Left hindlimb (tissue), 1 donor: ENCODE data around the gene CEP170B.
"Not testable (repeated sequence)": the region's sequence is repeated elsewhere in the genome, so short reads cannot be mapped to it uniquely, and the experiment has no call there.

ENCODE experiments used
- DNase-seq: peaks from one replicate; pipeline ENCODE4 v3.0.0-alpha.2; 2018

The CEP170B gene

GRCh38 chr14:104879983-104880565 lies 15.0 kb downstream of the CEP170B start:
- peak; percentile 29 for DNase-seq

- peak; percentile 14 for DNase-seq
Observed at GRCh38 chr14:104880584-104881210, 15.6 kb downstream of the CEP170B start.

DNA sequence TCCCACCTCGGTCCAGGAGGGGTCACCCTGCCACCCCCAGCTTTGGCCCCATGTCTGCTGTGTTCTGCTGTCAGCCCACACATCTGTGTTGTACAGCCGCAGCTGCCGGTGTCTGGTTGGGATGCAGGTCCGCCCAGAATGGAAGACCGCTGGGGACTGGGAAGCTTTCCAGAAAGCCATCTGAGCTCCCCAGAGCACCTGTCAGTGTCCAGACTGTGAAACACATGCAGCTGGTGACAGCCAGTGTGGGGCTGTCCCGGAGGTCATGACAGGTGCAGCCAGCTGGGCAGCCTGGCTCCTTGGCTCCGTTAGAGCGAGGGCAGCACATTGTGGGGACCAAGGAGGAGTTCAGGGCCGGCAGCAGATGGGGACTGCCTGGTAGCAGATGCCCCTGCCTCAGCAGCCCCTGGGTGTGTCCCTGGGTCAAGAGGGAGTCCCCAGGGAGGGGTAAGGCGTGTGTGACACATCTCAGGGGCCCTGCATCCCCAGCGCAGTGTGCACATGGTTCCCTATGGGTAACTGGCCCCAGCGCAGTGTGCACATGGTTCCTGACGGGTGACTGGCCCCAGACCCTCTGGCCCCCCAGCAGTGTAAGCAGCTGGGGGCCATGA lies 16.4 kb downstream of the CEP170B start:
- peak; percentile 78 for DNase-seq

DNA sequence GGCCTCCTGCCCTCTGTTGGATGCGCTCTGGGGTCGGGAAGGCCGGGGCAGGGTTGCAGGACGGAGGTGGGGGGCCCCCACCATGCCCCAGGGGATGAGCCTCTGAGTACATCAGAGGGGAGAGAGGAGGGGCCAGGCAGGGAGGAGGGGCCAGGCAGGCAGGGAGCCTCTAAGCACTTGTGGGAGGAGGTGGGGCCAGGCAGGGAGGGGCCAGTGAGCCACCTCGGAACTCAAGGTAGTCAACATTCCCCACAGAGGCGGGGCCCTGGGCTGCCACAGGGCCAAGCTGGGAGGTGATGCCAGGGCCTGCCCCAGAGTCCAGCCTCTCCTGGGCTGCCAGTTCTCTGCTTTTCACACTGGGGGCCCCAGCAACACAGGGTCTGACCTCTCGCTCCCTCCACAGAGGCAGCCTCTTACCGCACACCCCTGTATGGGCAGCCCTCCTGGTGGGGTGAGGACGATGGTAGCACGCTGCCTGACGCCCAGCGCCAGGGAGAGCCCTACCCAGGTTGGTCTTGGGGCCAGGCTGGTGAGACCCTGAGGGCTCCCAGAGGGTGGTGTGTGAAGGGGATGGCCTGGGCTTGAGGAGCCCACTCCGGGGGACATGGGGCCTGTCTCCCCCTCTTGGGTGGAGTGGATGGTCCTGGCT lies 17.4 kb downstream of the CEP170B start:
- DNase-seq: peak; percentile 23

GRCh38 chr14:104882991-104883660 lies 18.1 kb downstream of the CEP170B start:
- DNase-seq: peak; percentile 25

DNA sequence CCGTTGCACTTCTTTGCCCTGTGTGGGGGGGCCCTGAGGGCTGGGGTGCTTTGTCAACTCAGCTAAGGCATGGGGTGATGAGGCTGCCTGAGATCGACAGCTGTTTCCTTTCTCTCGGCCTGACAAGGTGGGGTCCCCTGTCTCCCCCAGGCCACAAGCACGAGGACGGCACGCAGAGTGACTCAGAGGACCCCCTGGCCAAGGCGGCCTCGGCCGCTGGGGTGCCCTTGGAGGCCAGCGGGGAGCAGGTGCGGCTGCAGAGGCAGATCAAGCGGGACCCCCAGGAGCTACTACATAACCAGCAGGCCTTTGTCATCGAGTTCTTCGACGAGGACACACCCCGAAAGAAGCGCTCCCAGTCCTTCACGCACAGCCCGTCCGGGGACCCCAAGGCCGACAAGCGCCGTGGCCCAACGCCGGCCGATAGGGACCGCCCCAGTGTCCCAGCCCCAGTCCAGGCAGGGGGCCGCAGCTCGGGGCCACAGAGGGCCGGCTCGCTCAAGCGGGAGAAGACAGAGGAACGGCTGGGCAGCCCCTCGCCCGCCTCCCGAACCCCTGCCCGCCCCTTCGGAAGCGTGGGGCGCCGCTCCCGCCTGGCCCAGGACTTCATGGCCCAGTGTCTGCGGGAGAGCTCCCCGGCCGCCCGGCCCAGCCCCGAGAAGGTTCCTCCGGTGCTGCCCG lies 18.8 kb downstream of the CEP170B start:
- DNase-seq: no peak

DNA sequence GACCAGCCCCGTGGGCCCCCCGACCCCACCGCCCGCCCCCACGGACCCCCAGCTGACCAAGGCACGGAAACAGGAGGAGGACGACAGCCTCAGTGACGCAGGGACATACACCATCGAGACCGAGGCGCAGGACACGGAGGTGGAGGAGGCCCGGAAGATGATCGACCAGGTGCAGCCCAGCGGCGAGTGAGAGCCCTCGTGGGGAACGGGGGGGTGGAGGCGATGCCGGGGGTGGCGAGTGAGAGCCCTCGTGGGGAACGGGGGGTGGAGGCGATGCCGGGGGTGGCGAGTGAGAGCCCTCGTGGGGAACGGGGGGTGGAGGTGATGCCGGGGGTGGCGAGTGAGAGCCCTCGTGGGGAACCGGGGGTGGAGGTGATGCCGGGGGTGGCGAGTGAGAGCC lies 19.3 kb downstream of the CEP170B start:
- DNase-seq: not testable (repeated sequence)

DNA sequence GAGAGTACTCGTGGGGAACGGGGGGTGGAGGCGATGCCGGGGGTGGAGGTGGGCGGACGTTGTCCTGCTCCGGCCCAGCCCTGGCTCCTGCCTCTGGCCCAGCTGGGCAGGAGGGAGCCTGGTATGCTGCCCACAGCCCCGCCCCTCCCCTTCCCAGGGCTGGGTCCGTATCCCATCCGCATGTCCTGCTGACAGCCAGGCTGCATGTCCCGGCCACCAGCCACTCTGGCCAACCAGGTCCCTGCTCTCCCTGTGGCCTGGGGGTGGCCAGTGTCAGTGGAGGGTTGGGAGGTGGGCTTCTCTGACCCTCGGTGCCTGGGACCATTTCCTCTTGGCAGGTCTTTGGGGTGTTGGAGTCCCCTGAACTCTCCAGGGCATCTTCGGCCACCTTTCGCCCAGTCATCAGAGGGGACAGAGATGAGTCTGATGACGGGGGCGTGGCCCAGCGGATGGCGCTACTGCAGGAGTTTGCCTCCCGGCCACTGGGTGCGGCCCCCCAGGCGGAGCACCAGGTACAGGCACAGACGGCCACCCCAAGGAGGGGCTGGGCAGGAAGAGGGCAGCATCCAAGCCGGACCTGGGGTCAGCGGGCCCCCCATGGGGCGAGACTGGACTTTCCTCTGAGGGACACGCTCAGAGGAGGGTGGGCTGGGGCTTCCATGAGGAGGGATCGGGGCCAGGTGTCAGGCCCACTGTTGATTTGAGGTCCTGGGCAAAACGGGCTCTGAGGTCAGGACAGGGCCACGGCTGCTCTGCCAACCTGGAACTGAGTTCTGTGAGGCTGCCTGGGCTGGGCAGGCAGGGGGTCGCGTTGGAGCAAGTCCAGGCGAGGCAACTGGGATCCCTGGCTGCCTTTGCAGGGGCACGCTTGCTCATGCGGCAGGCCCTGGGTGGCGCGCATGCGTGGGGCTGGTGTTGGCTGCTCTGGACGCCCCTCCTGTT lies 20.2 kb downstream of the CEP170B start:
- no peak for DNase-seq

GRCh38 chr14:104885973-104886689 lies 21.1 kb downstream of the CEP170B start:
- no peak for DNase-seq

- DNase-seq: no peak
Observed at GRCh38 chr14:104886690-104887622, 21.9 kb downstream of the CEP170B start.

DNA sequence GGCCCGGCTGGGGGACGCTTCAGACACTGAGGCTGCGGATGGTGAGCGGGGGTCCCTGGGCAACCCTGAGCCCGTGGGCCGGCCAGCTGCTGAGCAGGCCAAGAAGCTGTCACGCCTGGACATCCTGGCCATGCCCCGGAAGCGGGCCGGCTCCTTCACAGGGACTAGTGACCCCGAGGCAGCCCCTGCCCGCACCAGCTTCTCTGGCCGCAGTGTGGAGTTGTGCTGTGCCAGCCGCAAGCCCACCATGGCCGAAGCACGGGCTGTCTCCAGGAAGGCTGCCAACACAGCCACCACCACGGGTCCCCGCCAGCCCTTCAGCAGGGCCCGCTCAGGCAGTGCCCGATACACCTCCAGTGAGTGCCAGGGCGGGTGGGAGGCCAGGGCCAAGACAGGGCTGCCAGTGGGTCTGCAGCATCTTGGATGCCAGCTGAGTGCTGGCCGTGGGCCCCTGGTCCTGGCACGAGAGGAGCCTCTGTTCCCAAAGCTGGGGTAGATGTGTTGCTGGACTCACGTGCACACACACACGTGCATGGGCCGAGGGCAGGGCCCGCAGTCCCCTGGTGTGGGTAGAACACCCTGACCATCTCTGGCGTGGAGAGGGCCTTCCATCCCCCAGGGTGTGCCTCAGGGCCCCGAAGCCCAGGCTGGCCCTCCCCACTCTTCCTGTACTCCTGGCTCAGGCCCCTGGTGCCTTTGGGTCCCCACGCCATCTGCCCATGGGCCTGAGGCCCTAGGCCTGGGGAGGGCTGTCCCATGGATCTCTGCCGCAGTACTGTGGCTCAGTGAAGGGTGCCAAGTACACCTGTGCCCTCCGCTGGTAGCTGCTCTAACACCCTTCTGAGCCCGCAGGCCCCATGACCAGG lies 22.8 kb downstream of the CEP170B start:
- DNase-seq: no peak

DNA sequence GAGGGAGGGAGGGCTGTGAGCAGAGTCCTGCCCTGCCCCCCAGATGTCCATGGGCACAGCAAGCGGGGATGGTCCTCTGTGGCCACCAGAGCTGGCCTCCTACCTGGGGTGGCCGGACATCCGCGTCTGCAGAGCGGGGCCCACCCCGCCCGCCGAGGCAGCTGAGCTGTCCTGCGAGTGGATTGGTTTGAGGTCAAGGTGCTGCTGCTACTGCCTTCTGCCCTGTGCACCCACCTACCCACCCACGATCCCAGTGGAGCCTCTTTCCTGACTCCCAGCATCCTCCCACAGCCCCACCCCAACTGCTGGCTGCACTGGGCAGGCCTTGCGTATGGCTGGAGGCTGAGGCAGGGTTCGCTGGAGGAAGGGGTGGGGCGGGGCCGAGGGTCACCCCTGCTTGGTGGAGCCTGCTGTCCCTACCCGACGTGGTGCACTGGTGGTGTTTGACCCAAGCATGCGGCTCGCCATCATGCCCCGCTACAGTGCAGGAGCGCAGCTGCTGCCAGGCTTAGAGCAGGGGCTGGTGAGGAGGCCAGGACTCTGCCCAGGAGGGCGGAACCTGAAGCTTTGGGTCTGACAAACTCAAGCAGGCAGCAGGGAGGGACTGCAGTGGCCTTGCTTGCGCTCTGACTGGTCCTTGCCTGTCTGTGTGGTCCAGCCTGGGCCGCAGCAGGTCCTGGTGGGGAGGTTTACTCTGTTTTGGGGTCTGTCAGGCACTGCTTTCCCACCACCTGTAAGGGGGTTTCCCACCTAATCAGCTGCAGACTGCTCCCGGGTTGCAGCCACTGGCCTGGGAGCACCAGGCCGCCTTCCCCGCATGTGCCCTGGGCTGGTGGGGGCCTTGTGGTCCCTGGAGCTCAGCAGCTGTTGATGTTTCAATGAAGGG lies 23.7 kb downstream of the CEP170B start:
- DNase-seq: peak; percentile 31

DNA sequence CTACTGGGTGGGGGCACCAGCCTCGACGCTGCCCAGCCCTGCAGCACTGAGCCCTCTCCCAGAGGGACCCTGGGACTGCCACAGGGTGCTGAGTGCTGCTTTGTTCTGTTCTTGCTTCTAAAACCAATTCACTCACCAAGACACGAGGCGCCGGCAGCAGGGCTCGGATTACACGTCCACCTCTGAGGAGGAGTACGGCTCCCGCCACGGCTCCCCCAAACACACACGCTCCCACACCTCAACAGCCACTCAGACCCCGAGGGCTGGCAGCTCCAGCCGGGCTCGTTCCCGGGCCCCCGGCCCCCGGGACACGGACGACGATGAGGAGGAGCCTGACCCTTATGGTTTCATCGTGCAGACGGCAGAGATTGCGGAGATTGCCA lies 24.3 kb downstream of the CEP170B start:
- DNase-seq: no peak

DNA sequence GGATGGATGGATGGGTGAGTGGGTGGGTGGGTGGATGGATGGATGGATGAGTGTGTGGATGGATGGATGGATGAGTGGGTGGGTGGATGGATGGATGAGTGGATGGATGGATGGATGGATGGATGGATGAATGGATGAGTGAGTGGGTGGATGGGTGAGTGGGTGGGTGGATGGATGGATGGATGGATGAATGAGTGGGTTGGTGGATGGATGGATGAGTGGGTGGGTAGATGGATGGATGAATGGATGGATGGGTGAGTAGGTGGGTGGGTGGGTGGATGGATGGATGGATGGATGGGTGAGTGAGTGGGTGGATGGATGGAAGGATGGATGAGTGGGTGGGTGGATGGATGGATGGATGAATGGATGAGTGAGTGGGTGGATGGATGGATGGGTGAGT lies 25.2 kb downstream of the CEP170B start:
- not testable (repeated sequence) for DNase-seq

- no peak for DNase-seq
Observed at GRCh38 chr14:104891121-104891551, 26.1 kb downstream of the CEP170B start.

DNA sequence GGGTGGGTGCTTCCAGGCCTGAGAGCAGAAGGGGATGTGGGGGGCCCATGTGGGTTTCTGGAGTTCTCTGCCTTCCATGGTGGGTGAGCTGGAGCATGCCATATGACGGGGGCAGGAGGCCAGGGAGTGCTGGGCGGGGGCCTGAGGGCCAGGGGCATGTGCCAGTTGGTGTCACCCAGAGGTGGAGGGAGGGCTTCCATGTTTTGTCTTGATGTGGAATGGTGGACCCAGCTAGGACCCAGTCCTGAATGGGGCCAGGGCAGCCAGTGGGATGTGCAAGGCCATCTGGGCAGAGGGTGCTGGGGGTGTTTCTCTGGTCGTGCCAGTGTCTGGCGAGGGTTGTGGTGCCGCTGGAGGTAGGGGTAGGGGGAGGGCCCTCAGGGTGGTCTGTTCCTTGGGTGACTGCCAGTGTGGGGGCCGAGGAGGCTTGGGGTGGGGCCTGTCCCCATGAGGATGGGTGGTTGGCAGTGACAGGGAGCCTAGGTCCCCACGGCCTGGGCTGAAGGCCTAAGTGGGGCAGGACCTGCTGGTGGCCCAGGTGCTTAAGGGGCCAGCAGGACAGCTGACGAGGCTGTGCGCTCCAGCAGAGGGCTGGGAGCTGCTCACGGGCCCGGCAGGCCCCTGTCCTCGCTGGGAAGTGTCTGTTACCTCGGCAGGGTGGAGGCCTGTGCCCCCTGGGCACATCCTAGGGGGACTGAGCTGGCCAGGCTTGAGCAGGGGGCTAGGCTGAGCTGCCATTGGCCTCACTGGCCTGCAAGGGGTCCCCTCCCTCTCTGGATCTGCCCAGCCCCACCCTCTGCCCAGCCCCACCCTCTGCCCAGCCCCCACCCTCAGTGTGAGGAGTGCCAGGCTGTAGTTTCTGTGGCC lies 26.8 kb downstream of the CEP170B start:
- peak; percentile 36 for DNase-seq
